Thyroid gland (tissue), 4 donors: ENCODE results near the gene AMZ1. TPM values are rescaled to one million over a fixed set of nuclear protein-coding genes. Genes with fewer than 3 reads are reported as not detected.

Source experiments
- DNase-seq, 2 donors: peaks; one replicate each; pipeline ENCODE4 v3.0.0-alpha.2; 2019
- H3K27ac ChIP-seq, 3 donors: fragments of 200-600 bp; sonication (generic); 1 replicate in 2 of 3; 2 replicates in 1 of 3; pipeline ENCODE4 v1.5.1; 2016 to 2019; ENCODE audit warnings: mild to moderate bottlenecking in 1 of 3, moderate library complexity in 1 of 3
- H3K27me3 ChIP-seq: fragments of 200-600 bp; sonication (generic); one replicate; pipeline ENCODE4 v1.5.1; 2019
- H3K36me3 ChIP-seq, 2 donors: fragments of 200-600 bp; sonication (generic); one replicate each; pipeline ENCODE4 v1.5.1; 2016 to 2019
- H3K4me1 ChIP-seq, 2 donors: fragments of 200-600 bp; sonication (generic); one replicate each; pipeline ENCODE4 v1.5.1; 2017 to 2019
- H3K4me3 ChIP-seq, 3 donors: fragments of 200-600 bp; sonication (generic); replicated peaks in 1 of 3; 1 replicate in 2 of 3; 2 replicates in 1 of 3; pipeline ENCODE4 v1.5.1; 2016; ENCODE audit warnings: mild to moderate bottlenecking in 1 of 3
- H3K9me3 ChIP-seq: fragments of 200-600 bp; sonication (generic); one replicate; pipeline ENCODE4 v1.5.1; 2017
- CTCF ChIP-seq, 6 experiments: fragments of 200-600 bp in 3 of 6; fragments of 450-650 bp in 3 of 6; sonication (generic) in 3 of 6; IDR thresholded peaks; one replicate each; pipeline ENCODE4 v1.5.1; 2016 to 2019; ENCODE audit warnings: antibody characterized with exemption in 6 of 6, mild to moderate bottlenecking in 2 of 6, inconsistent platforms in 1 of 6, moderate library complexity in 1 of 6
- POLR2A ChIP-seq, 2 donors: fragments of 450-650 bp; IDR thresholded peaks; one replicate each; pipeline ENCODE4 v1.6.1; 2017; ENCODE audit warnings: antibody characterized with exemption in 2 of 2, mild to moderate bottlenecking in 2 of 2, moderate library complexity in 1 of 2
- WGBS, 2 donors: methylation state at CpG; one replicate each; pipeline ENCODE4 v1.1.5; 2017; 5-methylcytosine and 5-hydroxymethylcytosine counted together
- intact Hi-C: fragments of 100-400 bp; cut with DNase I; formaldehyde crosslinking; loops from one replicate; pipeline ENCODE4 v1.15.1; 2023
- total RNA-seq, 4 donors: library from RNA; depleted of rRNA; stranded (reverse); fragments of >200 nt; gene quantifications; one replicate each; pipeline ENCODE4 v1.2.3, GENCODE V29; 2016

Gene AMZ1
- total RNA-seq, 4 donors from 2014 or later, result 0.29 to 1.2 TPM; not detected in 2

GRCh38 chr7:2702594-2702957, 14.6 kb downstream of the AMZ1 start:
- Histone ChIP-seq H3K9me3 (no peaks in the 10 kb centered on the region), H3K4me1 (no peaks in the 10 kb centered on the region), H3K4me3 (no peak overlapping the region), H3K27ac (no peak overlapping the region), H3K36me3 (no peaks in the 10 kb centered on the region), H3K27me3 (no peaks in the 10 kb centered on the region)
- intact Hi-C loops, result no loop called here
- TF ChIP-seq POLR2A (IDR thresholded peaks at IDR 0.05), result no peak
- TF ChIP-seq CTCF (IDR thresholded peaks at IDR 0.05), result no peak
- 88 to 92% methylated on average over 5 to 19 of the region's 22 CpGs for WGBS, 2 donors
- DNase-seq, result no peak

- Histone ChIP-seq H3K9me3 (no peaks in the 10 kb centered on the region), H3K36me3 (no peaks in the 10 kb centered on the region), H3K27ac (no peak overlapping the region), H3K4me1 (no peaks in the 10 kb centered on the region), H3K27me3 (no peaks in the 10 kb centered on the region), H3K4me3 (no peak overlapping the region)
- TF ChIP-seq CTCF (IDR thresholded peaks at IDR 0.05) (no peak), POLR2A (IDR thresholded peaks at IDR 0.05) (no peak)
- WGBS, 2 donors, result 83 to 92% methylated on average over 14 of the region's 14 CpGs
- no peak for DNase-seq
- intact Hi-C loops, result no loop called here
Measured at GRCh38 chr7:2705371-2706096, 17.5 kb downstream of the AMZ1 start.

GRCh38 chr7:2706685-2707126, 18.7 kb downstream of the AMZ1 start:
- Histone ChIP-seq H3K27me3 (no peaks in the 10 kb centered on the region), H3K27ac (no peak overlapping the region), H3K4me1 (peaks cover 0 to 3% of the 10 kb centered on the region in 2 donors), H3K36me3 (no peaks in the 10 kb centered on the region), H3K4me3 (no peak overlapping the region), H3K9me3 (no peaks in the 10 kb centered on the region)
- intact Hi-C loops, result no loop called here
- WGBS, 2 donors, result 76 to 77% methylated on average over 6 of the region's 6 CpGs
- no peak for DNase-seq
- TF ChIP-seq CTCF (IDR thresholded peaks at IDR 0.05) (no peak), POLR2A (IDR thresholded peaks at IDR 0.05) (no peak)

- H3K27me3 ChIP-seq, result no peaks in the 10 kb centered on the region
- 76% methylated on average over 8 of the region's 8 CpGs for WGBS, 2 donors
- intact Hi-C loops, result no loop called here
- H3K4me1 ChIP-seq, result peaks cover 0 to 7% of the 10 kb centered on the region in 2 donors
- H3K27ac ChIP-seq, result no peak overlapping the region
- no peak for DNase-seq
- no peaks in the 10 kb centered on the region for H3K9me3 ChIP-seq
- H3K4me3 ChIP-seq, result no peak overlapping the region
- H3K36me3 ChIP-seq, result no peaks in the 10 kb centered on the region
- TF ChIP-seq CTCF (IDR thresholded peaks at IDR 0.05) (no peak), POLR2A (IDR thresholded peaks at IDR 0.05) (no peak)
Measured at GRCh38 chr7:2707481-2707880, 19.5 kb downstream of the AMZ1 start.

- H3K4me1 ChIP-seq, result peaks cover 0 to 7% of the 10 kb centered on the region in 2 donors
- H3K27ac ChIP-seq, result no peak overlapping the region
- no peaks in the 10 kb centered on the region for H3K9me3 ChIP-seq
- H3K27me3 ChIP-seq, result no peaks in the 10 kb centered on the region
- DNase-seq, result no peak
- WGBS, 2 donors, result 85 to 100% methylated on average over 6 to 10 of the region's 10 CpGs
- no peak overlapping the region for H3K4me3 ChIP-seq
- no peaks in the 10 kb centered on the region for H3K36me3 ChIP-seq
- TF ChIP-seq POLR2A (IDR thresholded peaks at IDR 0.05), result no peak
- intact Hi-C loops, result no loop called here
Measured at GRCh38 chr7:2708041-2708440, 20.0 kb downstream of the AMZ1 start.
